ENCODE measurements around the gene RANBP2. TPM values are rescaled to one million over a fixed set of nuclear protein-coding genes. Genes with fewer than 3 reads are reported as not detected.

The RANBP2 gene
- total RNA-seq, 1 experiment from 2014 or later: 69.5 TPM

- Histone ChIP-seq H3K9me2 (ENCODE audit: insufficient read depth) (no peaks in the 10 kb centered on the region), H3K9me3 (ENCODE audit: control insufficient read depth in 1 of 2, insufficient read depth in 1 of 2, low read depth in 1 of 2, low read length in 2 of 2) (no peaks in the 10 kb centered on the region), H3K4me3 (replicated peaks in 1 of 2; ENCODE audit: low read depth in 1 of 2, low read length in 2 of 2) (no peak overlapping the region), H3K4me2 (ENCODE audit: low read length) (no peak overlapping the region), H2AFZ (ENCODE audit: low read depth, low read length, poor library complexity, severe bottlenecking) (no peak overlapping the region), H3K27ac (ENCODE audit: low read depth, low read length) (no peak overlapping the region), H3K79me2 (ENCODE audit: insufficient read depth, low read length) (no peaks in the 10 kb centered on the region), H4K20me1 (ENCODE audit: insufficient read depth) (no peaks in the 10 kb centered on the region), H3K36me3 (ENCODE audit: control insufficient read depth in 1 of 2, insufficient read depth in 2 of 2, low read length in 2 of 2) (0 out of 4 replicates have a peak, but pooled peaks cover 0 to 3% of the 10 kb centered on the region in 2 experiments), H3K9ac (ENCODE audit: low read length) (no peak overlapping the region), H3K27me3 (ENCODE audit: insufficient read depth, low read length) (no peaks in the 10 kb centered on the region), H3K4me1 (ENCODE audit: control insufficient read depth in 1 of 2, insufficient read depth in 2 of 2, low read length in 2 of 2) (no peaks in the 10 kb centered on the region)
- ChIA-PET RAD21 (ENCODE audit: low non-redundant PET in 1 of 2, low total read pairs in 2 of 2, uncharacterized antibody in 2 of 2, unreplicated experiment in 2 of 2) (no interaction called here), CTCF (no interaction called here), POLR2A (no interaction called here)
- intact Hi-C loops (cut with micrococcal nuclease): no loop called here
- no peak for DNase-seq (ENCODE audit: low read depth, low spot score)
- TF ChIP-seq CTCF (IDR thresholded peaks at IDR 0.05 in 2 of 3, conservative IDR thresholded peaks at IDR 0.05 in 1 of 3; ENCODE audit: borderline replicate concordance in 1 of 3, insufficient read depth in 1 of 3, low read depth in 2 of 3, low read length in 2 of 3): no peak
- TF ChIP-seq MAX (IDR thresholded peaks at IDR 0.05): no peak
- no peak for TF ChIP-seq ZFX (IDR thresholded peaks at IDR 0.05)
- TF ChIP-seq YY1 (IDR thresholded peaks at IDR 0.05; ENCODE audit: extremely low read depth, insufficient replicate concordance, low read depth, low read length): no peak
- TF ChIP-seq EZH2phosphoT487 (IDR thresholded peaks at IDR 0.05; ENCODE audit: borderline replicate concordance): no peak
- no peak for TF ChIP-seq EGR1 (IDR thresholded peaks at IDR 0.05; ENCODE audit: low read depth)
- no peak for TF ChIP-seq TCF7L2 (IDR thresholded peaks at IDR 0.05; ENCODE audit: borderline replicate concordance, extremely low read depth, insufficient read depth, insufficient read length)
- ATAC-seq: no peak
- no TSS peak for BruUV-seq (replicated peaks)
Observed at GRCh38 chr2:108825736-108826135, 106.5 kb downstream of the RANBP2 start.
